Mammary epithelial cell (primary cell): ENCODE data around the gene PIK3CG.

ENCODE experiments used
- EZH2 ChIP-seq: IDR thresholded peaks from 2 replicates; pipeline ENCODE4 v1.6.1; 2012; ENCODE audit warnings: low read length, inconsistent platforms, borderline replicate concordance
- TF ChIP-seq, protein P1 (sequence below), 2 donors: IDR thresholded peaks in 1 of 2; conservative IDR thresholded peaks in 1 of 2; 2 replicates each; pipeline ENCODE4 v1.5.1; 2011 to 2012; ENCODE audit warnings: inconsistent platforms in 2 of 2, low read length in 2 of 2, mild to moderate bottlenecking in 2 of 2, control low read depth in 1 of 2, low read depth in 1 of 2; ENCODE audit not compliant: insufficient read depth in 1 of 2; ENCODE audit errors: extremely low read depth in 1 of 2

DNA sequence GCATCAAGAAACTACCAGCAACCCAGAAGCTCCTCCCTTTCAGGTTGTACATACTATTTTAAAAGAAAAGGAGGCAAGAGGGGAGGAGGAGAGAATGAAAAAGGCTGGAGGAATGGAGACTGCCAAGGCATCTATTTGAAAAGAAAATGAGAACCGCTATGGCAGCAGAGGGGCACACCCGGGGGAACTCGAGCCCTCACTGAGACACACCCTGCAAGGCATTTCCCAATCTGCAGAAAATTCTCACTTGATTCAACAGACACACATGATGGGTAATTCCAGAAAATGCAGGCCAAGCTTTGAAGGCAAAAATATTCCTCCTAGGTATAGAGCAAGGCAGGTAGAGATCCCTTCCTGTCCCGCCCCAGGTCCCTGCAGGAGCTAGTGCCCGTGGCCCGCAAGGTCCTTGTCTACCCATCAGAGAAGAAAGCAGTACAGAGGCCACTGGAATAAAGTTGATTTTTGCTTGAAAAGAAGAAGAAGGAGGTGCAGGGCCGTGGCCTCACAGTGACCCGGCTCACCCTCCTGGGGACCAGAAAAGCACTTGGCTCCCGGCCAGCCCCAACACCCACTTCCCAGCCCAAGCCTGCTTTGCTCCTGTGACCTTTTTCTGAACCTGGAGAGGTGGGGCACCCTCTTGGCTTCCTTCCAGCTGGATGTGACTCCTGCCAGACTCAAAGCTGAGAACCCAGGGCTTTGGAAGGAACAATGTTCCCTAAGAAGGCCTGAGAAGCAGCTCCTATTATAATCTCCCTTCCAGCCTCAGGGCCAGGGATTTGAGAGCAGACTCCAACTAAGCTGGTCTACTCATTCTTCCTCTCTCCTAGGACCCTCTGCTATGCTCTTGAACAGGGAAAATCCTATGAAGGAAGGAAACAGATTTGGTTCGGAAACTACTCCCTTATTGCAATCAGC, 6.2 kb upstream of the PIK3CG start:
- TF ChIP-seq, protein P1, sequence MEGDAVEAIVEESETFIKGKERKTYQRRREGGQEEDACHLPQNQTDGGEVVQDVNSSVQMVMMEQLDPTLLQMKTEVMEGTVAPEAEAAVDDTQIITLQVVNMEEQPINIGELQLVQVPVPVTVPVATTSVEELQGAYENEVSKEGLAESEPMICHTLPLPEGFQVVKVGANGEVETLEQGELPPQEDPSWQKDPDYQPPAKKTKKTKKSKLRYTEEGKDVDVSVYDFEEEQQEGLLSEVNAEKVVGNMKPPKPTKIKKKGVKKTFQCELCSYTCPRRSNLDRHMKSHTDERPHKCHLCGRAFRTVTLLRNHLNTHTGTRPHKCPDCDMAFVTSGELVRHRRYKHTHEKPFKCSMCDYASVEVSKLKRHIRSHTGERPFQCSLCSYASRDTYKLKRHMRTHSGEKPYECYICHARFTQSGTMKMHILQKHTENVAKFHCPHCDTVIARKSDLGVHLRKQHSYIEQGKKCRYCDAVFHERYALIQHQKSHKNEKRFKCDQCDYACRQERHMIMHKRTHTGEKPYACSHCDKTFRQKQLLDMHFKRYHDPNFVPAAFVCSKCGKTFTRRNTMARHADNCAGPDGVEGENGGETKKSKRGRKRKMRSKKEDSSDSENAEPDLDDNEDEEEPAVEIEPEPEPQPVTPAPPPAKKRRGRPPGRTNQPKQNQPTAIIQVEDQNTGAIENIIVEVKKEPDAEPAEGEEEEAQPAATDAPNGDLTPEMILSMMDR (conservative IDR thresholded peaks at IDR 0.05 in 1 of 2, IDR thresholded peaks at IDR 0.05 in 1 of 2; ENCODE audit: extremely low read depth in 1 of 2, insufficient read depth in 1 of 2, low read depth in 1 of 2, low read length in 2 of 2) = no peak
- no peak for TF ChIP-seq EZH2
